Pancreas (tissue), 10 donors: ENCODE data around the gene SPAG9. TPM values are rescaled to one million over a fixed set of nuclear protein-coding genes. Genes with fewer than 3 reads are reported as not detected.

Source experiments
- ATAC-seq, 4 donors: fragments of 200-7000 bp; cut with Tn5 transposase; one replicate each; pipeline versions ENCODE4 v1.8.0 to v1.9.1; 2020; ENCODE audit warnings: mild to moderate bottlenecking in 4 of 4, moderate library complexity in 4 of 4
- DNase-seq, 6 donors: peaks; one replicate each; pipeline ENCODE4 v3.0.0-alpha.2; 2020
- FAIRE-seq: peaks from 2 replicates; lab custom pipeline; 2012; peaks lifted over from hg19 to GRCh38; lab: Jason Lieb, UNC
- H3K27ac ChIP-seq, 4 donors: fragments of 200-600 bp; sonication (generic); 1 replicate in 3 of 4; 2 replicates in 1 of 4; pipeline versions ENCODE4 v1.5.0 to v1.8.0; 2020
- H3K27me3 ChIP-seq, 4 donors: fragments of 200-600 bp; one replicate each; pipeline ENCODE4 v1.8.0; 2021
- H3K36me3 ChIP-seq, 3 donors: fragments of 200-600 bp; sonication (generic) in 1 of 3; one replicate each; pipeline versions ENCODE4 v1.5.0 to v1.8.0; 2020 to 2021
- H3K4me1 ChIP-seq, 3 donors: fragments of 200-600 bp; one replicate each; pipeline ENCODE4 v1.8.0; 2021
- H3K4me3 ChIP-seq, 4 donors: fragments of 200-600 bp; sonication (generic) in 2 of 4; one replicate each; pipeline versions ENCODE4 v1.5.0 to v1.8.0; 2020 to 2021
- H3K9me3 ChIP-seq, 4 donors: fragments of 200-600 bp; one replicate each; pipeline ENCODE4 v1.8.0; 2021
- WGBS, 2 donors: extraction: QIAGEN DNeasy Blood & Tissue Kit; methylation state at CpG; one replicate each; pipeline ENCODE4 v1.1.7; 2013; 5-methylcytosine and 5-hydroxymethylcytosine counted together
- intact Hi-C, 3 donors: fragments of 100-400 bp; cut with DNase I; formaldehyde crosslinking; loops; one replicate each; pipeline versions ENCODE4 v1.11.1 to v1.14.2; 2022
- polyA plus RNA-seq, 2 donors: library from polyadenylated mRNA; stranded (reverse); fragments of 200-250 nt; gene quantifications; one replicate each; pipeline ENCODE4 v1.2.3, GENCODE V29; 2013
- total RNA-seq, 6 donors: library from RNA; stranded (reverse); fragmentation: NEBNext Ultra II Directional in 4 of 6; extraction: Animal tissue kit (Norgen Biotek cat#: 25700) in 4 of 6; gene quantifications; one replicate each; pipeline versions ENCODE4 v1.2.1 to v1.2.4, GENCODE V29; 2021 to 2023
- TF ChIP-seq, protein P1 (sequence below), 4 donors: fragments of 200-600 bp; sonication (generic) in 3 of 4; IDR thresholded peaks; one replicate each; pipeline versions ENCODE4 v1.5.0 to v1.8.0; 2021; ENCODE audit warnings: antibody characterized with exemption in 4 of 4
- donor health status: healthy with polysubstance abuse.
- donor health status: DM: no; HTN: no; CAD: no; lungs with moderate emphysema.
- donor health status: DM: no; HTN: no; CAD: no.
- donor health status: control.
- donor health status: control.
- donor health status: Bipolar disorder and iron deficiency.
- donor health status: DM: yes; HTN: yes; CAD: no.
- donor health status: DM: no; HTN: no; CAD: no.
- donor health status: DM: no; HTN: no; CAD: no.
- donor health status: DM: yes; HTN: yes; CAD: no.

The SPAG9 gene
- total and polyA plus RNA-seq, 8 donors, result 18.7 to 56.1 (median 39.7) TPM

DNA sequence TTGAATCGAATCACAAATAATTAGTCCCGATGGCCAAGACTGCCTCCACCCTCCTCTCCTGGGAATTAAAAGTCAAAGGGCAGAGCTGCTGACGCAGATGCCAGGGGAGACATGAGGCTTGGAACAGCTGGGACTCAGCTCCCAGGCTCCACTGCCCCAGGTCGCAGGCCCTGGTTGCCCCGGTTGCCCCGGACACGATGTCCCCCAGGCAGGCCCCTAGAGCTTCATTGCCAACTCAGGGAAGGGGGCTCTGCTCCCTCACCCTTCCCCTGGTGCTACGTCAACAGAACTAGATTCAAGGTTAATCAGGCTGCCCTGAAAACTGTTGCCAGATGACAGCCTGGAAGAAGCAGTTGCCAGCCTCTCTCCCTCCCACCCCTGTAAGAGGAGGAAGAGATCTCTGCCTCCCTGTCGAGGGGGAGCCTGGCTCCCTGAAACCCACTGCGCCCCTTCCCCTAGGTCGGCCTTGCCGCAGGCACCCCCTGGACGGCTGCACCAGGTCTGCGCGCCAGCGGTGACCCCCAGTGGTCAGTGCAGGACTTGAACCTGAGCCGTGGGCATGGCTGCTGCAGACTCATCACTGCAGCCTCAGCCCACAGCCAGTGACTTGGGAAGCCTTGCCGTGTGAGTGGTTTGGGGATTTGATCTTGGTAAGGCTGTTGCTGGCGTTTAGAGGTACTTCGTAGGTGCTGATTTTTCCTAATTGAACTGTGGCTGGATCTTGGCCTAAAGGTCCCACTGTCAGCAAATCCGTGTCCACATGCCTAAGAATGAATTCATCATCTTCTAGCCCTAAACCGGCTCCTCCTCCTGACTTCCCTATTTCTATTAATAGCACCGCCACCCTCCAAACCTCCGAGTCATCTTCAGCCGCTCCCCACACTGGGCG is 170.4 kb downstream of the SPAG9 start:
- H3K36me3 ChIP-seq, result no peaks in the 10 kb centered on the region
- peak overlapping the region; percentile 89 to 97 (median 92) for H3K27ac ChIP-seq
- no peaks in the 10 kb centered on the region for H3K9me3 ChIP-seq
- ATAC-seq (peak; percentile 65 to 88 (median 80)), FAIRE-seq (no peak), DNase-seq (peak; percentile 78 to 93 (median 84))
- TF ChIP-seq, protein P1, sequence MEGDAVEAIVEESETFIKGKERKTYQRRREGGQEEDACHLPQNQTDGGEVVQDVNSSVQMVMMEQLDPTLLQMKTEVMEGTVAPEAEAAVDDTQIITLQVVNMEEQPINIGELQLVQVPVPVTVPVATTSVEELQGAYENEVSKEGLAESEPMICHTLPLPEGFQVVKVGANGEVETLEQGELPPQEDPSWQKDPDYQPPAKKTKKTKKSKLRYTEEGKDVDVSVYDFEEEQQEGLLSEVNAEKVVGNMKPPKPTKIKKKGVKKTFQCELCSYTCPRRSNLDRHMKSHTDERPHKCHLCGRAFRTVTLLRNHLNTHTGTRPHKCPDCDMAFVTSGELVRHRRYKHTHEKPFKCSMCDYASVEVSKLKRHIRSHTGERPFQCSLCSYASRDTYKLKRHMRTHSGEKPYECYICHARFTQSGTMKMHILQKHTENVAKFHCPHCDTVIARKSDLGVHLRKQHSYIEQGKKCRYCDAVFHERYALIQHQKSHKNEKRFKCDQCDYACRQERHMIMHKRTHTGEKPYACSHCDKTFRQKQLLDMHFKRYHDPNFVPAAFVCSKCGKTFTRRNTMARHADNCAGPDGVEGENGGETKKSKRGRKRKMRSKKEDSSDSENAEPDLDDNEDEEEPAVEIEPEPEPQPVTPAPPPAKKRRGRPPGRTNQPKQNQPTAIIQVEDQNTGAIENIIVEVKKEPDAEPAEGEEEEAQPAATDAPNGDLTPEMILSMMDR (IDR thresholded peaks at IDR 0.05), result peak; percentile 31 to 76 (median 63)
- intact Hi-C loops, result loop anchor here (5.0 to 10.0 kb wide), 4 partner anchors 98 to 165 kb away; no protein-coding TSS in a partner anchor
- 5 to 7% methylated on average over 26 of the region's 26 CpGs for WGBS, 2 donors
- no peaks in the 10 kb centered on the region for H3K27me3 ChIP-seq
- H3K4me1 ChIP-seq, result peaks cover 24 to 33% (median 32%) of the 10 kb centered on the region in 3 donors
- H3K4me3 ChIP-seq, result peak overlapping the region in 1 of 4 donors; percentile 17

DNA sequence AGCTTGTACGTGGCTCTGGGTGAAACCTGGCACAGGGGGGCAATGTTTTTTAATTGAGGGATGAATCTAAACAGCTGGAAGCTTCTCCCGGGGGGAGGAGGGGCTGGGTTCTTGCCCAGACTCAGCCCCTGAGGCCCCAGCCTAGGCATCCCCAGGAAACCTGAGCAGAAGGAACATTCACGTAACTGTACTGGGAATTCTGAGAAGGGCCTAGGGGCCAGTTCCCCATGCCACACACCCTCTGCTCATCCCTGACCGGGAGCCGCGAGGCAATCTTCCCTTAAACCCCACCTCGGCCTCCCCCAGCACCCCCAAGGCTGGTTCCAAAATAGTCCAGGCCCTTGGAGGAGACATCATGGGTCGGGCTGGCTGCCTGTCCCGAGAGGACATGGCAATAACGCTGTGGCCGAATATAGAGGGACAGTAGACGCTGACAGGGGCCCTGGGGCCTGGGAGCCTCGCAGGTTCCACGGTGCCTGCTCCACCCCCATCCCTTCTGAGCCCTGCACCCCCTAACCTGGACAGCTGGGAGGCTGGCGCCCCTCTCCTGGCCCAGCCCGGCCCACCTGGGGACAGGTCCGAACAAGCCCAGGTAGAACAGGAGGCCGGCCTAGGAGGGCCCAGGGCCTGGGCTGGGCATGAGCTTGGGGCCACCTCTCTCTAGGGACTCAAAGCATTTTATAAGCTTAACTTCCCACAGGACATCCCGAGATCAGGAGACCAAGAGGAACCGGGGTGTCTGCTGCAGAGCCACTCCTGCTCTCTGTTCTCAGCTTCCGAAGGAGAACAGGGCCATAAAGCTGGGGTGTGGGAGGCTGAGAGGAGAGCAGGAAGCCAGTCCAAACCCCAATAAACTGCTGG is 171.3 kb downstream of the SPAG9 start:
- peak; percentile 1 to 10 (median 4) for ATAC-seq
- Histone ChIP-seq H3K36me3 (no peaks in the 10 kb centered on the region), H3K9me3 (no peaks in the 10 kb centered on the region), H3K4me3 (no peak overlapping the region), H3K27ac (peak overlapping the region; percentile 89 to 97 (median 92)), H3K27me3 (no peaks in the 10 kb centered on the region), H3K4me1 (peaks cover 24 to 35% (median 32%) of the 10 kb centered on the region in 3 donors)
- TF ChIP-seq, protein P1 (IDR thresholded peaks at IDR 0.05), result no peak
- DNase-seq, result peak in 4 of 6 donors; percentile 48 to 82 (median 64)
- WGBS, 2 donors, result 50% methylated on average over 21 of the region's 21 CpGs
- FAIRE-seq, result no peak
- intact Hi-C loops, result loop anchor here in 1 of 3 donors (5.0 kb wide), 1 partner anchor 97 kb away; no protein-coding TSS in a partner anchor

DNA sequence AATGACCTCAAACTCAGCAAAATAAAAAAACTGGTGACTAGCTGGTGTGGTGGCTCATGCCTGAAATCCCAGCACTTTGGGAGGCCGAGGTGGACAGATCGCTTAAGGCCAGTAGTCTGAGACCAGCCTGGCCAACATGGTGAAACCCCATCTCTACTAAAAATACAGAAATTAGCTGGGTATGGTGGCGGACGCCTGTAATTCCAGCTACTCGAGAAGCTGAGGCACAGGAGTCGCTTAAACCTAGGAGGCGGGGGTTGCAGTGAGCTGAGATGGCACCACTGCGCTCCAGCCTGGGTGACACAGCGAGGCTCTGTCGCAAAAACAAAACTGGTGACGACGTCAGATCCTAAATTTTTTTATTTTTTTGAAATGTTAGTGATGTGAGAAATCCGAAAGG is 172.0 kb downstream of the SPAG9 start:
- Histone ChIP-seq H3K36me3 (no peaks in the 10 kb centered on the region), H3K9me3 (no peaks in the 10 kb centered on the region), H3K27me3 (no peaks in the 10 kb centered on the region), H3K4me1 (peaks cover 30 to 42% (median 39%) of the 10 kb centered on the region in 3 donors), H3K4me3 (no peak overlapping the region), H3K27ac (peak overlapping the region; percentile 89 to 97 (median 92))
- WGBS, 2 donors, result 85 to 88% methylated on average over 13 of the region's 13 CpGs
- ATAC-seq (no peak), FAIRE-seq (no peak), DNase-seq (peak in 3 of 6 donors; percentile 17 to 34 (median 19))
- intact Hi-C loops, result loop anchor here in 1 of 3 donors (5.0 kb wide), 1 partner anchor 96 kb away; no protein-coding TSS in a partner anchor
- TF ChIP-seq, protein P1 (IDR thresholded peaks at IDR 0.05), result no peak

DNA sequence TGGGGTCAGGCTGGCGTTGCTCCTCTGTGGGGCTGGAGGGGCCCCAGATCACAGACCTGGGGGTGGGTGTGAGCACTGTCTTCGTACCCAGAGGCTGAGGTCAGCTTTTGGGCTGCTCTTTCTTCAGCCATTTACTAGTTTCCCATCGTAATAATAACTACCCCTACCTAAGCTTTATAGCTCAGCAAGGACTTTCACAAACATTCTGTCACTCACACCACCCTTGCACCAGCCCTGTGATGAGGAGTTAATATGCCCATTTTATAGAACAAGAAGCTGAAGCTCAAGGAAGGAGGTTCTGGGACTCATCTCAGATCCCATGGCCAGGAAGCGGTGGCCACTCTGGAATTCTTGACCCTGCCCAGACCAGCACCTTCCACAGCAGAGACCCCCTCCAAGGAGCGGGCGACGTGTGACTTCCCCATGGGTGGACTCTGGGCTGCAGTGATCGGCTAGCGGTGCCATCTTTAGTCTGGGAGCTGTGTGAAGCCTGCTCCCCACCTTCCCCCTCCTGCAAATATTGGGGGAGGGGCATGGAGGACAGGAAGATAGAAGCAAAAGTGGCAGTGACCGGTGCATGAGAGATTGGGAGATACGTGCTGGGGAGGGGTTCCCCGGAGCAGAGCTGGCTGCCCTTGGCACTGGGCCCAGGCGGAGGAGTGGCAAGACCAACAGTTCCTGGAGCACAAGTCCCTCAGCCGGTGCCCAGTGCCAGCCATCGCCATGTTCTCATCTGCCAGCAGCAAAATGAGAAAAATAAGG is 172.7 kb downstream of the SPAG9 start:
- ATAC-seq, result peak; percentile 34 to 47 (median 44)
- TF ChIP-seq, protein P1 (IDR thresholded peaks at IDR 0.05), result no peak
- H3K36me3 ChIP-seq, result no peaks in the 10 kb centered on the region
- H3K4me1 ChIP-seq, result peaks cover 37 to 49% (median 46%) of the 10 kb centered on the region in 3 donors
- H3K9me3 ChIP-seq, result no peaks in the 10 kb centered on the region
- H3K27ac ChIP-seq, result peak overlapping the region; percentile 89 to 97 (median 92)
- DNase-seq, result peak; percentile 87 to 97 (median 93)
- H3K4me3 ChIP-seq, result no peak overlapping the region
- H3K27me3 ChIP-seq, result no peaks in the 10 kb centered on the region
- 40 to 44% methylated on average over 15 of the region's 15 CpGs for WGBS, 2 donors
- intact Hi-C loops, result loop anchor here in 1 of 3 donors (5.0 kb wide), 1 partner anchor 96 kb away; no protein-coding TSS in a partner anchor
- no peak for FAIRE-seq
